SIG-M5 treated with dmso at 0.1 percent for 504 hours (cell line): ENCODE results near the gene DDAH1.

ENCODE experiments used
- DNase-seq: peaks from one replicate; lab custom pipeline; 2025; ENCODE audit not compliant: unreplicated experiment; lab: John Stamatoyannopoulos, UW

The DDAH1 gene

GRCh38 chr1:85278853-85279314 lies 186.1 kb downstream of the DDAH1 start:
- peak; percentile 62 for DNase-seq

GRCh38 chr1:85277802-85278201 lies 187.2 kb downstream of the DDAH1 start:
- DNase-seq: no peak

GRCh38 chr1:85276978-85277639 lies 187.8 kb downstream of the DDAH1 start:
- DNase-seq: no peak

GRCh38 chr1:85276215-85276977 lies 188.6 kb downstream of the DDAH1 start, which contains the start of gene BCL10:
TSS of gene BCL10 (minus strand) at chr1:85276632. CDS start at chr1:85276352, 280 bp downstream.
- peak; percentile 96 for DNase-seq

- no peak for DNase-seq
These were observed 189.2 kb downstream of the DDAH1 start for GRCh38 chr1:85275701-85276214.

GRCh38 chr1:85274969-85275453 lies 189.9 kb downstream of the DDAH1 start:
- DNase-seq: peak; percentile 58

- no peak for DNase-seq
These were observed 191.6 kb downstream of the DDAH1 start for GRCh38 chr1:85273397-85273796.

- no peak for DNase-seq
These were observed 196.0 kb downstream of the DDAH1 start for GRCh38 chr1:85268801-85269585.
